Kidney (tissue), 14 donors: ENCODE data around the gene SGCA. TPM values are rescaled to one million over a fixed set of nuclear protein-coding genes. Genes with fewer than 3 reads are reported as not detected.

Source experiments
- DNase-seq, 5 donors: peaks; one replicate each; pipeline ENCODE4 v3.0.0-alpha.2; 2013 to 2020
- FAIRE-seq: peaks from 2 replicates; lab custom pipeline; 2012; peaks lifted over from hg19 to GRCh38; lab: Jason Lieb, UNC
- H3K27ac ChIP-seq, 2 donors: one replicate each; pipeline ENCODE4 v1.7.0; 2013; ENCODE audit warnings: low read depth in 2 of 2, low read length in 2 of 2, inconsistent platforms in 1 of 2
- H3K27me3 ChIP-seq: one replicate; pipeline ENCODE4 v1.7.1; 2013; ENCODE audit warnings: low read length, inconsistent platforms; ENCODE audit not compliant: control insufficient read depth, insufficient read depth
- H3K36me3 ChIP-seq, 3 donors: one replicate each; pipeline versions ENCODE4 v1.7.0 to v1.7.1; 2013; ENCODE audit warnings: low read length in 3 of 3, control low read depth in 1 of 3, inconsistent platforms in 1 of 3; ENCODE audit not compliant: insufficient read depth in 3 of 3, control insufficient read depth in 2 of 3
- H3K4me1 ChIP-seq, 3 donors: one replicate each; pipeline versions ENCODE4 v1.7.0 to v1.7.1; 2013; ENCODE audit warnings: low read length in 3 of 3, inconsistent platforms in 1 of 3, low read depth in 1 of 3; ENCODE audit not compliant: control insufficient read depth in 2 of 3, insufficient read depth in 2 of 3
- H3K4me3 ChIP-seq, 3 donors: one replicate each; pipeline versions ENCODE4 v1.7.0 to v1.8.1; 2013; ENCODE audit warnings: low read length in 3 of 3, control low read depth in 1 of 3, inconsistent platforms in 1 of 3
- H3K9ac ChIP-seq, 3 donors: one replicate each; pipeline versions ENCODE4 v1.7.0 to v1.7.1; 2013; ENCODE audit warnings: low read length in 3 of 3, control low read depth in 1 of 3, inconsistent platforms in 1 of 3
- H3K9me3 ChIP-seq, 3 donors: one replicate each; pipeline versions ENCODE4 v1.7.0 to v1.7.1; 2013; ENCODE audit warnings: low read length in 3 of 3, control low read depth in 1 of 3, inconsistent platforms in 1 of 3; ENCODE audit not compliant: control insufficient read depth in 2 of 3, insufficient read depth in 1 of 3
- CTCF ChIP-seq: IDR thresholded peaks from 3 replicates; pipeline ENCODE4 v1.5.1; 2012; ENCODE audit warnings: mild to moderate bottlenecking, moderate library complexity, borderline replicate concordance; ENCODE audit not compliant: insufficient read depth; ENCODE audit errors: extremely low read depth
- intact Hi-C: fragments of 100-400 bp; cut with DNase I; formaldehyde crosslinking; loops from one replicate; pipeline ENCODE4 v1.11.1; 2022
- polyA plus RNA-seq: library from polyadenylated mRNA; stranded (reverse); fragments of 350-450 nt; fragmentation: Illumina TruSeq; extraction: RNeasy Lipid Tissue Mini Kit (QIAGEN cat#74804); gene quantifications from one replicate; pipeline ENCODE4 v1.2.3, GENCODE V29; 2014; ENCODE audit warnings: low read depth, low replicate concordance; ENCODE audit not compliant: insufficient read depth
- total RNA-seq: library from RNA; stranded (reverse); fragmentation: NEBNext Ultra II Directional; extraction: Animal tissue kit (Norgen Biotek cat#: 25700); gene quantifications from one replicate; pipeline ENCODE4 v1.2.1, GENCODE V29; 2021
- donor health status: control.
- donor health status: control.
- donor health status: control.
- donor health status: control.
- donor health status: control.
- donor health status: DM: yes; HTN: yes; CAD: no.
- donor health status: Normal renal cell carcinoma (clear cell type).

SGCA gene
- total and polyA plus RNA-seq, 2 donors from 2014 or later, result 4.2 to 5.5 TPM

- Histone ChIP-seq H3K4me1 (peaks cover 0 to 31% (median 28%) of the 10 kb centered on the region in 3 donors), H3K36me3 (peaks cover 10 to 38% (median 26%) of the 10 kb centered on the region in 3 donors), H3K4me3 (peak overlapping the region in 2 of 3 donors; percentile 0 to 67), H3K27ac (peak overlapping the region in 1 of 2 donors; percentile 74), H3K9me3 (no peaks in the 10 kb centered on the region), H3K27me3 (no peaks in the 10 kb centered on the region), H3K9ac (peak overlapping the region in 1 of 3 donors; percentile 65)
- no peak for TF ChIP-seq CTCF
- intact Hi-C loops, result no loop called here
- FAIRE-seq (no peak), DNase-seq (no peak)
These were observed 29.6 kb upstream of the SGCA start for GRCh38 chr17:50136096-50136687.

GRCh38 chr17:50137042-50137441, 28.8 kb upstream of the SGCA start:
- Histone ChIP-seq H3K27me3 (no peaks in the 10 kb centered on the region), H3K36me3 (peaks cover 10 to 40% (median 28%) of the 10 kb centered on the region in 3 donors), H3K9ac (no peak overlapping the region), H3K4me3 (peak overlapping the region in 1 of 3 donors; percentile 25), H3K4me1 (peaks cover 0 to 31% (median 31%) of the 10 kb centered on the region in 3 donors), H3K9me3 (no peaks in the 10 kb centered on the region), H3K27ac (peak overlapping the region in 1 of 2 donors; percentile 34)
- DNase-seq, result no peak
- TF ChIP-seq CTCF, result no peak
- intact Hi-C loops, result no loop called here
- no peak for FAIRE-seq

- intact Hi-C loops, result no loop called here
- Histone ChIP-seq H3K36me3 (peaks cover 10 to 57% (median 30%) of the 10 kb centered on the region in 3 donors), H3K4me1 (peaks cover 0 to 22% (median 15%) of the 10 kb centered on the region in 3 donors), H3K4me3 (no peak overlapping the region), H3K9ac (no peak overlapping the region), H3K27me3 (no peaks in the 10 kb centered on the region), H3K27ac (no peak overlapping the region), H3K9me3 (no peaks in the 10 kb centered on the region)
- DNase-seq (peak in 1 of 5 donors; percentile 69), FAIRE-seq (no peak)
- TF ChIP-seq CTCF, result no peak
These were observed 26.5 kb upstream of the SGCA start for GRCh38 chr17:50139185-50139783.
